HG02798 (cell line): ENCODE results near the gene ADAM15.

Source experiments
- ATAC-seq: cut with Tn5 transposase; IDR thresholded peaks from one replicate; pipeline ENCODE4 v1.9.1; 2021; ENCODE audit warnings: mild to moderate bottlenecking; ENCODE audit not compliant: unreplicated experiment, poor library complexity

The ADAM15 gene

DNA sequence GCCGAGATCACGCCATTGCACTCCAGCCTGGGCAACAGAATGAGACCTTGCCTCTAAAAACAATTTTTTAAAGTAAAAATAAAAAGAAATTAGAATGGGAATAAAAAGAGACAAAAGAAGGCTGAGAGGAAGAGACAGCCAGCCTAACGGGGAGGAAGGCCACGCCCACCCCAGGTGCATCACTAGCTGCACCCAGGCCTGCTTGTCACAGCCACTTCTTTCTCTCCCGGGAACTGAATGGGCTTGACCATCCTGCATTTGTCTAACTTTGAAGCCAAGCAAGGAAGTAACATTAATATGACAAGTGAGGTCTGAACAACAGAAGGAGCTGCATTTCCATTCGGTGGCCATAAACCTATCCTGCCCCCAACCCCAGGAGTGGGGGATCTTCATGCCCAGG is 55.7 kb downstream of the ADAM15 start:
- ATAC-seq = no peak

DNA sequence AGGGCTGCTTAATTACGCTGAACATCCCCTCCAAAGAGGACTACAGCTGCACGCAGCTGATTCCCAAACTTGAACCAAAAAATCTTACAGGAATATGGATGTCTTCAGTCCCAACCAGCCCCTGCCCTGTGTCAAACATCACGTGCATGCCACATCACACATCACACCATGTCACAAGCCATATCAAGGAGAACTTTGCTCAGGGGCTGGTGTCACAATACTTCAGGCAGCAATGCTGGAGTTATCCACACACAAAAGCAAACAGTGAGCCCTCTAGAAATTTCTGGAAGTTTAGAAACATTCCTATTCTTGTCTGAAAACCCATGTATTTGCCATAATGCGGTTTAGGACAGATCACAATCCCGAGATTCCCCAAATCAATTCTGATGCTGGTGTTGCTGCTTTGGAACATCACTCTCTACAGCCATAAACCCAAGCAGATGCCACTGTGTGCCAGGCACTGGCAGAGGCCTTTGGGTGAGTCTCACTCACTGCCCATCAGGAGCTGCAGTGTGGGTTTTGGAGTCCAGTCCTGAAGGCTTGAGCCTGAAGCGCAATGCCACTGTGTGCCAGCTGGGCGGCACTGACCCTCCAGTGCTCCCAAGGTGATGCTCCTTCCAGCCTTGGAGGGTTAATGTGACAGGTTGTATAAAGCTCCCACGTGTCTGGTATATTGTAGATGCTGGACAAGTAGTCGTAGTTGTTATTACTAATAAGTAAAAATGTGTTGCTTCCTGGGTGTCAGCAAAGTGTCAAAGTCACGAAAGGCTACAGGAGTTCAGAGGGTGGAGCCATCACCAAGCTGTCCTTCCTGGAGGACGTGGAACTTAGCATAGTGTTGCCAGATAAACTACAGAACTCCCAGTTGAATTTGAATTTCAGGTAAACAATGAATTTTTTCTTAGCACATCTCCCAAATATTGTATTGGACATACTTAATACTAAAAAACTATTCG is 56.5 kb downstream of the ADAM15 start:
- no peak for ATAC-seq

DNA sequence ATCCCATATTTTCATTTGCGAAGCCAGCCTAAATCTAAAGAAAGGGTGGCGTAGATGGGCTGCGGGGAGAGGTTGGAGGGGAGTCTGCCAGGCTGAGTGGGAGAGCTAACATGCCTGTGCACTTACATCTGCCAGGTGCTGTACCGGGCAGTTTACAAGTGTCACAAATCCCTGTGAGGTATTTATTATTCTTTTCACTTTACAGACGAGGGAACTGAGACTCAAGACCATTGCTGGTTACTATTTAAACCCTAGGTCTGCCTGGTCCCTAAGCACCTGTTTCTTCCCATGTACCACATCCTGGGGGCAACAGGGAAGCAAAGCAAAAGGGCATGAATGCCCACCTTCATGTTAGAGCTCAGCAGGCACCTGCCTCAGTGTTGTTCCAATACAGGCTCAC is 57.2 kb downstream of the ADAM15 start:
- no peak for ATAC-seq

DNA sequence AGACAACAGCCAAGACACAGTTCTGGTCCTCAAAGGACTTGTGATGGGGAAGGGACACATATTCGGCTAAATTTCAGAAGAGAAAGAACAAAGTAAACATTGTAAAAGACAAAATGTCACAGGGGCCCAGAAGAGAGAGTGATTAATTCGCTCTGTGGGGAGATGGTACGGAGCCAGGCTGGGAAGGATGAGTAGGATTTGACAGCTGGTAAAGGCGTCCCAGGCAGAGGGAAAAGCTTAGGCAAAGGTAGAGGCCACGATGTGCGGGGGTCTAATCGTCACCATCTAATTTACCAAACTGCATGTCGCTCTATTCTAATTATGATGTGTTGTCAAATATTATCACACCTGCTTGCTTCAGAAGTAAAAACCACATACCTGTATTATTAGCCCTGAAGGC is 59.3 kb downstream of the ADAM15 start:
- no peak for ATAC-seq

DNA sequence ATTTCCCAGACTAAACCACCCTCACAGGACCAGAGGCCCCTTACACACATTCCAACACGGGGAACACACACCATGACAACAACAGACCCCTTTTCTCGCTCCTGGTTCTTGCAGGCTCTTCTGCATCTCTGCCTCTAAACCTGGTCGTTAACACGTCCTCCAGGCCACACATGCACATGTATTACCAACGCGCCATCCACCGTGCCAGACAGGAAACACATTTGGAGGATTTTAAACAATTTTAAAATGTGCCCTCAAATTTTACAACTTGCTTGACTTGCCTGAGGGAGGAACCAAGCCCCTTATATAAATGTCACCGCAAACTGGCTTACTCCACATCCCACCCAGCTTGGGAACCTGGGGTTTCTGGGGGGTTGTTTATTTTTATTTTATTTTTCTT is 59.7 kb downstream of the ADAM15 start:
- ATAC-seq = no peak
